Measurements from ENCODE around the gene POFUT2. TPM values are rescaled to one million over a fixed set of nuclear protein-coding genes. Genes with fewer than 3 reads are reported as not detected.

The POFUT2 gene
- total RNA-seq, 1 donor: 35.8 TPM

DNA sequence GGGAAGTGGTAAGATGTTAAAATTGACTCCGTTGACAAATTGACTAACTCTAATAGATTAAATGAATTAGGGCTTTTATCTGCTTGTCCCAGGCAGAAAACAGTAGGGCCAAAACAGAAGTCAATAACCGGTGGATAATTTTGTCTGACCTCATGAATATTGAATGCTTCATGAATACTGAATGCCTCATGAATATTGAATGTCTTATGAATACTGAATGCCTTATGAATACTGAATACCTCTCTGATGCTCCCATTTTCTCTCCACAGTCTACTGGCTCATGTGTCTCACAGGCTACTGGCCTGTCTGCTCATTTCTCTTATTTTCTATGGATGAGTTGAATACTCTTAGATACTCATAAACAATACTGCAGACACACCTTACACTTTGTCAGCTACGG, 56.0 kb downstream of the POFUT2 start:
- TF ChIP-seq, protein P1, sequence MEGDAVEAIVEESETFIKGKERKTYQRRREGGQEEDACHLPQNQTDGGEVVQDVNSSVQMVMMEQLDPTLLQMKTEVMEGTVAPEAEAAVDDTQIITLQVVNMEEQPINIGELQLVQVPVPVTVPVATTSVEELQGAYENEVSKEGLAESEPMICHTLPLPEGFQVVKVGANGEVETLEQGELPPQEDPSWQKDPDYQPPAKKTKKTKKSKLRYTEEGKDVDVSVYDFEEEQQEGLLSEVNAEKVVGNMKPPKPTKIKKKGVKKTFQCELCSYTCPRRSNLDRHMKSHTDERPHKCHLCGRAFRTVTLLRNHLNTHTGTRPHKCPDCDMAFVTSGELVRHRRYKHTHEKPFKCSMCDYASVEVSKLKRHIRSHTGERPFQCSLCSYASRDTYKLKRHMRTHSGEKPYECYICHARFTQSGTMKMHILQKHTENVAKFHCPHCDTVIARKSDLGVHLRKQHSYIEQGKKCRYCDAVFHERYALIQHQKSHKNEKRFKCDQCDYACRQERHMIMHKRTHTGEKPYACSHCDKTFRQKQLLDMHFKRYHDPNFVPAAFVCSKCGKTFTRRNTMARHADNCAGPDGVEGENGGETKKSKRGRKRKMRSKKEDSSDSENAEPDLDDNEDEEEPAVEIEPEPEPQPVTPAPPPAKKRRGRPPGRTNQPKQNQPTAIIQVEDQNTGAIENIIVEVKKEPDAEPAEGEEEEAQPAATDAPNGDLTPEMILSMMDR (IDR thresholded peaks at IDR 0.05; ENCODE audit: extremely low read depth, low read depth, low read length): no peak
- H3K4me1 ChIP-seq (ENCODE audit: insufficient read depth, low read length): peaks cover 24% of the 10 kb centered on the region
- H4K20me1 ChIP-seq (ENCODE audit: insufficient read depth, low read length): peaks cover 7% of the 10 kb centered on the region
- no peak overlapping the region for H2AFZ ChIP-seq (ENCODE audit: low read length)
- H3K4me2 ChIP-seq (ENCODE audit: insufficient read depth, low read length): no peak overlapping the region
- H3K27ac ChIP-seq (ENCODE audit: low read depth, low read length): no peak overlapping the region
- H3K27me3 ChIP-seq (ENCODE audit: insufficient read depth, low read length): peaks cover 58% of the 10 kb centered on the region
- no peaks in the 10 kb centered on the region for H3K79me2 ChIP-seq (ENCODE audit: insufficient read depth, low read length)
- H3K9me3 ChIP-seq (ENCODE audit: low read depth, low read length): no peaks in the 10 kb centered on the region
- DNase-seq (ENCODE audit: insufficient read length, low spot score, missing footprints): no peak
- H3K36me3 ChIP-seq (ENCODE audit: insufficient read depth, low read length): no peaks in the 10 kb centered on the region
- H3K4me3 ChIP-seq (ENCODE audit: insufficient read depth, low read length): no peak overlapping the region

GRCh38 chr21:45228656-45229240, 58.9 kb downstream of the POFUT2 start:
- Histone ChIP-seq H4K20me1 (ENCODE audit: insufficient read depth, low read length) (peaks cover 7% of the 10 kb centered on the region), H3K4me2 (ENCODE audit: insufficient read depth, low read length) (peak overlapping the region; percentile 33), H3K79me2 (ENCODE audit: insufficient read depth, low read length) (no peaks in the 10 kb centered on the region), H3K9me3 (ENCODE audit: low read depth, low read length) (no peaks in the 10 kb centered on the region), H3K4me3 (ENCODE audit: insufficient read depth, low read length) (no peak overlapping the region), H3K36me3 (ENCODE audit: insufficient read depth, low read length) (no peaks in the 10 kb centered on the region), H3K27me3 (ENCODE audit: insufficient read depth, low read length) (peaks cover 44% of the 10 kb centered on the region), H3K4me1 (ENCODE audit: insufficient read depth, low read length) (peaks cover 24% of the 10 kb centered on the region), H2AFZ (ENCODE audit: low read length) (no peak overlapping the region), H3K27ac (ENCODE audit: low read depth, low read length) (peak overlapping the region; percentile 69)
- TF ChIP-seq, protein P1 (IDR thresholded peaks at IDR 0.05; ENCODE audit: extremely low read depth, low read depth, low read length): no peak
- DNase-seq (ENCODE audit: insufficient read length, low spot score, missing footprints): no peak

GRCh38 chr21:45228171-45228641, 59.5 kb downstream of the POFUT2 start:
- no peaks in the 10 kb centered on the region for H3K9me3 ChIP-seq (ENCODE audit: low read depth, low read length)
- no peaks in the 10 kb centered on the region for H3K36me3 ChIP-seq (ENCODE audit: insufficient read depth, low read length)
- no peak overlapping the region for H2AFZ ChIP-seq (ENCODE audit: low read length)
- TF ChIP-seq, protein P1 (IDR thresholded peaks at IDR 0.05; ENCODE audit: extremely low read depth, low read depth, low read length): no peak
- peaks cover 24% of the 10 kb centered on the region for H3K4me1 ChIP-seq (ENCODE audit: insufficient read depth, low read length)
- H4K20me1 ChIP-seq (ENCODE audit: insufficient read depth, low read length): peaks cover 7% of the 10 kb centered on the region
- H3K4me2 ChIP-seq (ENCODE audit: insufficient read depth, low read length): peak overlapping the region; percentile 33
- peak; percentile 97 for DNase-seq (ENCODE audit: insufficient read length, low spot score, missing footprints)
- no peak overlapping the region for H3K4me3 ChIP-seq (ENCODE audit: insufficient read depth, low read length)
- H3K79me2 ChIP-seq (ENCODE audit: insufficient read depth, low read length): no peaks in the 10 kb centered on the region
- peaks cover 39% of the 10 kb centered on the region for H3K27me3 ChIP-seq (ENCODE audit: insufficient read depth, low read length)
- H3K27ac ChIP-seq (ENCODE audit: low read depth, low read length): peak overlapping the region; percentile 69

GRCh38 chr21:45227735-45228134, 60.0 kb downstream of the POFUT2 start:
- Histone ChIP-seq H2AFZ (ENCODE audit: low read length) (no peak overlapping the region), H4K20me1 (ENCODE audit: insufficient read depth, low read length) (peaks cover 7% of the 10 kb centered on the region), H3K4me1 (ENCODE audit: insufficient read depth, low read length) (peaks cover 24% of the 10 kb centered on the region), H3K4me2 (ENCODE audit: insufficient read depth, low read length) (peak overlapping the region; percentile 32), H3K27me3 (ENCODE audit: insufficient read depth, low read length) (peaks cover 34% of the 10 kb centered on the region), H3K4me3 (ENCODE audit: insufficient read depth, low read length) (peak overlapping the region; percentile 1), H3K27ac (ENCODE audit: low read depth, low read length) (peak overlapping the region; percentile 69), H3K36me3 (ENCODE audit: insufficient read depth, low read length) (no peaks in the 10 kb centered on the region), H3K79me2 (ENCODE audit: insufficient read depth, low read length) (no peaks in the 10 kb centered on the region), H3K9me3 (ENCODE audit: low read depth, low read length) (no peaks in the 10 kb centered on the region)
- TF ChIP-seq, protein P1 (IDR thresholded peaks at IDR 0.05; ENCODE audit: extremely low read depth, low read depth, low read length): no peak
- no peak for DNase-seq (ENCODE audit: insufficient read length, low spot score, missing footprints)

Measured in osteoblast (primary cell).